ENCODE data around the gene PHACTR4. TPM values are rescaled to one million over a fixed set of nuclear protein-coding genes. Genes with fewer than 3 reads are reported as not detected.

Gene PHACTR4
- total and polyA plus RNA-seq, 2 of the 13 experiments (the other 11 are each of a cell fraction or from before 2014, with no cell fraction given) = 13.9 to 17.1 TPM

DNA sequence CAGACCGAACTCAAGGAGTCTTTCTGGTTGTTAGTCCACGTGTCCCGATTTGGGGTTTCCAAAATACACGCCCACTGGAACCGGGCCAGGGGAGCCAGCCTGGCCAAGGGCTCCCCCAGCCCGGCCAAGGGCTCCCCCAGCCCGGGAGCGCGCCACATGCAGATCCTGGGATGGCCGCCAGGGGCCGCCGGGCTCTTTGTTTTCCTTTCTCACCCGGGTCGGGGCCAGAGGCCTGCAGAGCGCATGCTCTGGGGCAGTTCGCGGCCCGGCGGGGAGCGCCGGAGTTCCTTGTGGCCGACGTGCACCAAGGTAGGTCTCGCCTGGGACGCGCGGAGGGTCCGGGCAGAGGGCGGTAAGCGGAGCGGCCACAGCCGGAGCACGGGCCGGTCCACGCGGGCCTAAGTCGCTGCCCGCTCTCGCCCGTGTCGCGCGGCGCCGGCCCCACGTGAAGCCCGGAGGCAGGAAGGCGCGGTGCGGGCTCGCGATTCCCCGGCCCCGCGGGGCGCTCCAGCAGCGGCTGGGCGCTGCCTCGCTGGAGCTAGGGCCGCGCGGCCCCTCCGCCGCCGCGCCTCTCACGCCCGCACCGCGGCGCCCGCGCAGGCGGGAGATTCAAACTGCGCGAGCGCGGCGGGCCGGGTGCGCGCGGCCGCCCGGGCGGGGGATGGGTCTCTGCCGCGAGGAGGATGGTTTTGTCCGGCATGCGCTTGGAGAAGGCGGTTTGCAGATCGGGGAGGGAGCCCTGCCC lies 148.6 kb downstream of the PHACTR4 start (continued):
- TF ChIP-seq, protein P1, sequence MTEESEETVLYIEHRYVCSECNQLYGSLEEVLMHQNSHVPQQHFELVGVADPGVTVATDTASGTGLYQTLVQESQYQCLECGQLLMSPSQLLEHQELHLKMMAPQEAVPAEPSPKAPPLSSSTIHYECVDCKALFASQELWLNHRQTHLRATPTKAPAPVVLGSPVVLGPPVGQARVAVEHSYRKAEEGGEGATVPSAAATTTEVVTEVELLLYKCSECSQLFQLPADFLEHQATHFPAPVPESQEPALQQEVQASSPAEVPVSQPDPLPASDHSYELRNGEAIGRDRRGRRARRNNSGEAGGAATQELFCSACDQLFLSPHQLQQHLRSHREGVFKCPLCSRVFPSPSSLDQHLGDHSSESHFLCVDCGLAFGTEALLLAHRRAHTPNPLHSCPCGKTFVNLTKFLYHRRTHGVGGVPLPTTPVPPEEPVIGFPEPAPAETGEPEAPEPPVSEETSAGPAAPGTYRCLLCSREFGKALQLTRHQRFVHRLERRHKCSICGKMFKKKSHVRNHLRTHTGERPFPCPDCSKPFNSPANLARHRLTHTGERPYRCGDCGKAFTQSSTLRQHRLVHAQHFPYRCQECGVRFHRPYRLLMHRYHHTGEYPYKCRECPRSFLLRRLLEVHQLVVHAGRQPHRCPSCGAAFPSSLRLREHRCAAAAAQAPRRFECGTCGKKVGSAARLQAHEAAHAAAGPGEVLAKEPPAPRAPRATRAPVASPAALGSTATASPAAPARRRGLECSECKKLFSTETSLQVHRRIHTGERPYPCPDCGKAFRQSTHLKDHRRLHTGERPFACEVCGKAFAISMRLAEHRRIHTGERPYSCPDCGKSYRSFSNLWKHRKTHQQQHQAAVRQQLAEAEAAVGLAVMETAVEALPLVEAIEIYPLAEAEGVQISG (CRISPR knock-in tag; IDR thresholded peaks at IDR 0.05) = peak; percentile 51; the same call in 1 of the 2 replicates
- TF ChIP-seq ZNF530 (CRISPR knock-in tag; IDR thresholded peaks at IDR 0.05; ENCODE audit: low read depth) (no peak), ZSCAN29 (CRISPR knock-in tag; conservative IDR thresholded peaks at IDR 0.05) (no peak), ZNF713 (CRISPR knock-in tag; IDR thresholded peaks at IDR 0.05) (no peak), ARNT2 (CRISPR knock-in tag; IDR thresholded peaks at IDR 0.05; ENCODE audit: low read depth) (peak; percentile 81), ZFP36L1 (CRISPR knock-in tag; IDR thresholded peaks at IDR 0.05) (no peak), ZMYM4 (CRISPR knock-in tag; IDR thresholded peaks at IDR 0.05) (peak; percentile 58; the same call in 1 of the 2 replicates), HNRNPK (IDR thresholded peaks at IDR 0.05; ENCODE audit: low read depth, low read length, poor library complexity, severe bottlenecking) (peak; percentile 76), SP5 (CRISPR knock-in tag; IDR thresholded peaks at IDR 0.05; ENCODE audit: borderline replicate concordance, low read depth) (no peak), ZNF501 (CRISPR knock-in tag; IDR thresholded peaks at IDR 0.05) (peak; percentile 80), GATAD2A (CRISPR knock-in tag; IDR thresholded peaks at IDR 0.05) (no peak), ZSCAN30 (CRISPR knock-in tag; IDR thresholded peaks at IDR 0.05) (no peak), SOX5 (CRISPR knock-in tag; IDR thresholded peaks at IDR 0.05; ENCODE audit: borderline replicate concordance) (0 out of 2 replicates have a peak, but pooled peaks have one; percentile 14)
- TF ChIP-seq, protein P2, sequence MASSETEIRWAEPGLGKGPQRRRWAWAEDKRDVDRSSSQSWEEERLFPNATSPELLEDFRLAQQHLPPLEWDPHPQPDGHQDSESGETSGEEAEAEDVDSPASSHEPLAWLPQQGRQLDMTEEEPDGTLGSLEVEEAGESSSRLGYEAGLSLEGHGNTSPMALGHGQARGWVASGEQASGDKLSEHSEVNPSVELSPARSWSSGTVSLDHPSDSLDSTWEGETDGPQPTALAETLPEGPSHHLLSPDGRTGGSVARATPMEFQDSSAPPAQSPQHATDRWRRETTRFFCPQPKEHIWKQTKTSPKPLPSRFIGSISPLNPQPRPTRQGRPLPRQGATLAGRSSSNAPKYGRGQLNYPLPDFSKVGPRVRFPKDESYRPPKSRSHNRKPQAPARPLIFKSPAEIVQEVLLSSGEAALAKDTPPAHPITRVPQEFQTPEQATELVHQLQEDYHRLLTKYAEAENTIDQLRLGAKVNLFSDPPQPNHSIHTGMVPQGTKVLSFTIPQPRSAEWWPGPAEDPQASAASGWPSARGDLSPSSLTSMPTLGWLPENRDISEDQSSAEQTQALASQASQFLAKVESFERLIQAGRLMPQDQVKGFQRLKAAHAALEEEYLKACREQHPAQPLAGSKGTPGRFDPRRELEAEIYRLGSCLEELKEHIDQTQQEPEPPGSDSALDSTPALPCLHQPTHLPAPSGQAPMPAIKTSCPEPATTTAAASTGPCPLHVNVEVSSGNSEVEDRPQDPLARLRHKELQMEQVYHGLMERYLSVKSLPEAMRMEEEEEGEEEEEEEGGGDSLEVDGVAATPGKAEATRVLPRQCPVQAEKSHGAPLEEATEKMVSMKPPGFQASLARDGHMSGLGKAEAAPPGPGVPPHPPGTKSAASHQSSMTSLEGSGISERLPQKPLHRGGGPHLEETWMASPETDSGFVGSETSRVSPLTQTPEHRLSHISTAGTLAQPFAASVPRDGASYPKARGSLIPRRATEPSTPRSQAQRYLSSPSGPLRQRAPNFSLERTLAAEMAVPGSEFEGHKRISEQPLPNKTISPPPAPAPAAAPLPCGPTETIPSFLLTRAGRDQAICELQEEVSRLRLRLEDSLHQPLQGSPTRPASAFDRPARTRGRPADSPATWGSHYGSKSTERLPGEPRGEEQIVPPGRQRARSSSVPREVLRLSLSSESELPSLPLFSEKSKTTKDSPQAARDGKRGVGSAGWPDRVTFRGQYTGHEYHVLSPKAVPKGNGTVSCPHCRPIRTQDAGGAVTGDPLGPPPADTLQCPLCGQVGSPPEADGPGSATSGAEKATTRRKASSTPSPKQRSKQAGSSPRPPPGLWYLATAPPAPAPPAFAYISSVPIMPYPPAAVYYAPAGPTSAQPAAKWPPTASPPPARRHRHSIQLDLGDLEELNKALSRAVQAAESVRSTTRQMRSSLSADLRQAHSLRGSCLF (CRISPR knock-in tag; IDR thresholded peaks at IDR 0.05; ENCODE audit: borderline replicate concordance) = no peak
- TF ChIP-seq, protein P3, sequence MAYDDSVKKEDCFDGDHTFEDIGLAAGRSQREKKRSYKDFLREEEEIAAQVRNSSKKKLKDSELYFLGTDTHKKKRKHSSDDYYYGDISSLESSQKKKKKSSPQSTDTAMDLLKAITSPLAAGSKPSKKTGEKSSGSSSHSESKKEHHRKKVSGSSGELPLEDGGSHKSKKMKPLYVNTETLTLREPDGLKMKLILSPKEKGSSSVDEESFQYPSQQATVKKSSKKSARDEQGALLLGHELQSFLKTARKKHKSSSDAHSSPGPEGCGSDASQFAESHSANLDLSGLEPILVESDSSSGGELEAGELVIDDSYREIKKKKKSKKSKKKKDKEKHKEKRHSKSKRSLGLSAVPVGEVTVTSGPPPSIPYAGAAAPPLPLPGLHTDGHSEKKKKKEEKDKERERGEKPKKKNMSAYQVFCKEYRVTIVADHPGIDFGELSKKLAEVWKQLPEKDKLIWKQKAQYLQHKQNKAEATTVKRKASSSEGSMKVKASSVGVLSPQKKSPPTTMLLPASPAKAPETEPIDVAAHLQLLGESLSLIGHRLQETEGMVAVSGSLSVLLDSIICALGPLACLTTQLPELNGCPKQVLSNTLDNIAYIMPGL (CRISPR knock-in tag; IDR thresholded peaks at IDR 0.05; ENCODE audit: borderline replicate concordance in 1 of 2, low read depth in 1 of 2) = peak; percentile 70 to 91
- TF ChIP-seq, protein P4, sequence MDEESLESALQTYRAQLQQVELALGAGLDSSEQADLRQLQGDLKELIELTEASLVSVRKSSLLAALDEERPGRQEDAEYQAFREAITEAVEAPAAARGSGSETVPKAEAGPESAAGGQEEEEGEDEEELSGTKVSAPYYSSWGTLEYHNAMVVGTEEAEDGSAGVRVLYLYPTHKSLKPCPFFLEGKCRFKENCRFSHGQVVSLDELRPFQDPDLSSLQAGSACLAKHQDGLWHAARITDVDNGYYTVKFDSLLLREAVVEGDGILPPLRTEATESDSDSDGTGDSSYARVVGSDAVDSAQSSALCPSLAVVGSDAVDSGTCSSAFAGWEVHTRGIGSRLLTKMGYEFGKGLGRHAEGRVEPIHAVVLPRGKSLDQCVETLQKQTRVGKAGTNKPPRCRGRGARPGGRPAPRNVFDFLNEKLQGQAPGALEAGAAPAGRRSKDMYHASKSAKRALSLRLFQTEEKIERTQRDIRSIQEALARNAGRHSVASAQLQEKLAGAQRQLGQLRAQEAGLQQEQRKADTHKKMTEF (CRISPR knock-in tag; IDR thresholded peaks at IDR 0.05) = peak; percentile 76
